Gastrocnemius medialis (tissue), 4 donors: ENCODE results near the gene TRMT1L. TPM values are rescaled to one million over a fixed set of nuclear protein-coding genes. Genes with fewer than 3 reads are reported as not detected.

ENCODE experiments used
- ATAC-seq, 2 donors: fragments of 150-250 bp; one replicate each; pipeline ENCODE4 v1.9.1; 2016
- DNase-seq, 2 donors: peaks; one replicate each; pipeline ENCODE4 v3.0.0-alpha.2; 2019
- H3K27ac ChIP-seq, 4 donors: fragments of 200-600 bp; sonication (generic); 1 replicate in 1 of 4; 2 replicates in 3 of 4; pipeline ENCODE4 v1.5.1; 2016 to 2018; ENCODE audit warnings: mild to moderate bottlenecking in 2 of 4, moderate library complexity in 1 of 4
- H3K27me3 ChIP-seq, 3 donors: fragments of 200-600 bp; sonication (generic) in 2 of 3; 1 replicate in 1 of 3; 2 replicates in 2 of 3; pipeline versions ENCODE4 v1.5.1 to v1.6.0; 2016 to 2019; ENCODE audit warnings: mild to moderate bottlenecking in 1 of 3, moderate library complexity in 1 of 3
- H3K36me3 ChIP-seq, 2 donors: fragments of 200-600 bp; sonication (generic) in 1 of 2; one replicate each; pipeline ENCODE4 v1.5.1; 2017 to 2018
- H3K4me1 ChIP-seq, 2 donors: fragments of 200-600 bp; sonication (generic) in 1 of 2; one replicate each; pipeline ENCODE4 v1.5.1; 2016 to 2017; ENCODE audit warnings: mild to moderate bottlenecking in 2 of 2
- H3K4me3 ChIP-seq, 4 donors: fragments of 200-600 bp; sonication (generic) in 3 of 4; 1 replicate in 1 of 4; 2 replicates in 3 of 4; pipeline ENCODE4 v1.5.1; 2016 to 2019; ENCODE audit warnings: mild to moderate bottlenecking in 2 of 4
- H3K9me3 ChIP-seq, 3 donors: fragments of 200-600 bp; sonication (generic) in 2 of 3; 1 replicate in 1 of 3; 2 replicates in 2 of 3; pipeline ENCODE4 v1.5.1; 2016 to 2019
- POLR2A ChIP-seq, 2 donors: fragments of 450-650 bp; IDR thresholded peaks; one replicate each; pipeline ENCODE4 v1.6.1; 2017; ENCODE audit warnings: antibody characterized with exemption in 2 of 2, mild to moderate bottlenecking in 2 of 2, moderate library complexity in 2 of 2
- in situ Hi-C, 4 donors: fragments of 200-750 bp; cut with MboI; loops; one replicate each; pipeline versions ENCODE4 v1.15.0 to v1.8.0; 2017; ENCODE audit warnings: low sequenced_read_pairs in 4 of 4
- intact Hi-C: fragments of 100-400 bp; cut with DNase I; formaldehyde crosslinking; loops from one replicate; pipeline ENCODE4 v1.15.1; 2023; ENCODE audit warnings: low total_unique reads
- total RNA-seq, 4 donors: library from RNA; depleted of rRNA; stranded (reverse); fragments of >200 nt; gene quantifications; one replicate each; pipeline versions ENCODE4 v1.1.0 to v1.2.3, GENCODE V29; 2016
- TF ChIP-seq, protein P1 (sequence below), 5 experiments: fragments of 450-650 bp in 3 of 5; fragments of 200-600 bp in 2 of 5; sonication (generic) in 2 of 5; IDR thresholded peaks in 4 of 5; conservative IDR thresholded peaks in 1 of 5; 1 replicate in 4 of 5; 2 replicates in 1 of 5; pipeline ENCODE4 v1.5.1; 2016 to 2019; ENCODE audit warnings: antibody characterized with exemption in 5 of 5, mild to moderate bottlenecking in 3 of 5, moderate library complexity in 3 of 5

The TRMT1L gene
- total RNA-seq, 4 donors from 2014 or later = 24.9 to 42.8 (median 30.0) TPM

DNA sequence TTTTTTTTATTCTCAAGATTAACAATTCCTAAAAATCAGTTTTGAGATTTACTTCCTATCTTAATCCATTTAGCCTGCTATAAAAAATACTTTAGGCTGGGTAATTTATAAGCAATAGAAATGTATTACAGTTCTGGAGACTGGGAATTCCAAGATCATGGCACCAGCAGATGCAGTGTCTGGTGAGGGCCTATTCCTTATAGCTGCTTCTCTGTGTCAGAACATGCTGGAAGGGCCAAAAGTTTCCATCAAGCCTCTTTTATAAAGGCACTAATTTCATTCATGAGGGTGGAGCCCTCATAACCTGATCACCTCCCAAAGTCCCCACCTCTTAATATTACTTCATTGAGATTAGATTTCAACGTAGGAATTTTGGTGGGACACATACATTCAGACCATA is 69.7 kb downstream of the TRMT1L start:
- H3K4me1 ChIP-seq = no peaks in the 10 kb centered on the region
- H3K36me3 ChIP-seq = peaks cover 0 to 15% of the 10 kb centered on the region in 2 donors
- TF ChIP-seq, protein P1, sequence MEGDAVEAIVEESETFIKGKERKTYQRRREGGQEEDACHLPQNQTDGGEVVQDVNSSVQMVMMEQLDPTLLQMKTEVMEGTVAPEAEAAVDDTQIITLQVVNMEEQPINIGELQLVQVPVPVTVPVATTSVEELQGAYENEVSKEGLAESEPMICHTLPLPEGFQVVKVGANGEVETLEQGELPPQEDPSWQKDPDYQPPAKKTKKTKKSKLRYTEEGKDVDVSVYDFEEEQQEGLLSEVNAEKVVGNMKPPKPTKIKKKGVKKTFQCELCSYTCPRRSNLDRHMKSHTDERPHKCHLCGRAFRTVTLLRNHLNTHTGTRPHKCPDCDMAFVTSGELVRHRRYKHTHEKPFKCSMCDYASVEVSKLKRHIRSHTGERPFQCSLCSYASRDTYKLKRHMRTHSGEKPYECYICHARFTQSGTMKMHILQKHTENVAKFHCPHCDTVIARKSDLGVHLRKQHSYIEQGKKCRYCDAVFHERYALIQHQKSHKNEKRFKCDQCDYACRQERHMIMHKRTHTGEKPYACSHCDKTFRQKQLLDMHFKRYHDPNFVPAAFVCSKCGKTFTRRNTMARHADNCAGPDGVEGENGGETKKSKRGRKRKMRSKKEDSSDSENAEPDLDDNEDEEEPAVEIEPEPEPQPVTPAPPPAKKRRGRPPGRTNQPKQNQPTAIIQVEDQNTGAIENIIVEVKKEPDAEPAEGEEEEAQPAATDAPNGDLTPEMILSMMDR (IDR thresholded peaks at IDR 0.05 in 4 of 5, conservative IDR thresholded peaks at IDR 0.05 in 1 of 5) = no peak
- TF ChIP-seq POLR2A (IDR thresholded peaks at IDR 0.05) = no peak
- in situ Hi-C loops = no loop called here
- H3K9me3 ChIP-seq = no peaks in the 10 kb centered on the region
- H3K4me3 ChIP-seq = no peak overlapping the region
- H3K27ac ChIP-seq = no peak overlapping the region
- no peak for DNase-seq
- ATAC-seq = no peak
- intact Hi-C loops = no loop called here
- H3K27me3 ChIP-seq = no peaks in the 10 kb centered on the region

DNA sequence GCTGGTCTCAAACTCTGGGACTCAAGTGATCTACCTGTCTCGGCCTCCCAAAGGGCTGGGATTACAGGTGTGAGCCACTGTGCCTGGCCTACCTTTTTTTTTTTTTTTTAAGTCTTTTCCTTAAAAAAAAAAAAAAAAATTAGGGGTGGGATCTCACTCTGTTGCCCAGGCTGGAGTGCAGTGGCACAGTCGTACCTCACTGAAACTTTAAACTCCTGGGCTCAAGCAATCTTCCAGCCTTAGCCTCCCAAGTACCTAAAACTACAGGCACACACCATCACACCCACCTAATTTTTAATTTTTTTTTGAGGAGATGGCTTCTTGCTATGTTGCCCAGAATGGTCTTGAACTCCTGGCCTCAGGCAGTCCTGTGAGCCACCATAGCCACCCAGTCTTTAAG is 72.9 kb downstream of the TRMT1L start:
- Histone ChIP-seq H3K9me3 (no peaks in the 10 kb centered on the region), H3K4me1 (peaks cover 0 to 4% of the 10 kb centered on the region in 2 donors), H3K36me3 (peaks cover 0 to 11% of the 10 kb centered on the region in 2 donors), H3K27me3 (no peaks in the 10 kb centered on the region), H3K27ac (no peak overlapping the region), H3K4me3 (no peak overlapping the region)
- intact Hi-C loops (no loop called here), in situ Hi-C loops (no loop called here)
- no peak for ATAC-seq
- no peak for TF ChIP-seq POLR2A (IDR thresholded peaks at IDR 0.05)
- TF ChIP-seq, protein P1 (IDR thresholded peaks at IDR 0.05 in 4 of 5, conservative IDR thresholded peaks at IDR 0.05 in 1 of 5) = no peak
- DNase-seq = no peak

DNA sequence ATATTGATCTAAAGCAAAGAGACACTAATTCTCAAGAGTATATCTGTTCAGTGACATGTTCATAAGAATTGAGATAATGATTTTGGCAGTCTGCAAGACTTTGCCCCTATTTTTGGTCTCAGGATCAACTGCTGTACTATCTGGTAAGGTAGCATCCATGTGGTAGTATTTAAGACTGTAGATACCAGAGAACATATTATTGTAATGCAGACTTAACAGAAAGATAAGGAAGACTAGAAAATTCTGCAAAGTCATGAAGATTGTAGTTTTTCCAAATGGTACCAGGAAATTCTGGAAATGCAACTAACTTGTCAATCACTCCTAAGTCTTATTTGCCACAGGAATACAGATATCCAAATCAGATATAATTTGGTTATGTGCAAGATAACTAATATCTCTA is 76.3 kb downstream of the TRMT1L start:
- Histone ChIP-seq H3K4me1 (peaks cover 0 to 4% of the 10 kb centered on the region in 2 donors), H3K27ac (no peak overlapping the region), H3K4me3 (no peak overlapping the region), H3K27me3 (no peaks in the 10 kb centered on the region), H3K9me3 (no peaks in the 10 kb centered on the region), H3K36me3 (no peaks in the 10 kb centered on the region)
- TF ChIP-seq, protein P1 (IDR thresholded peaks at IDR 0.05 in 4 of 5, conservative IDR thresholded peaks at IDR 0.05 in 1 of 5) = no peak
- no peak for TF ChIP-seq POLR2A (IDR thresholded peaks at IDR 0.05)
- ATAC-seq = no peak
- in situ Hi-C loops = no loop called here
- no peak for DNase-seq
- intact Hi-C loops = no loop called here

DNA sequence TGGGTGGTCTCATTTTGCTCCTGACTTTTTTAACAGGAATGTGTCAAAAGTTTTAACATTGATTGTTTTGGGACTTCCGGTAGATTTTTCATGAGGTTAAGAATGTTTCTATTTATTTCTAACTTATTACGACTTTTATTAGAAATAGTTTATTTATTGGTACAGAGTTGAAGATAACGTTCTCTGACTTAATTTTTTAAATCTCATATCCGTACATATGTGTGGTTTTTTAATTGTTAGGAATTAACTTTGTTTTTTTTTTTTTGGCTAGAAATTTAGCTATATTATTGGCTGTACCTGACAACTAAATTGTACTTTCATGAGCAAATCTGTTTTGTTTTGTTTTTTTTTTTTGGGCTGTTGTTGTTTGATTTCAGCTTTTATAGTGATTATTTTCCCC is 79.4 kb downstream of the TRMT1L start:
- H3K4me1 ChIP-seq = peaks cover 0 to 4% of the 10 kb centered on the region in 2 donors
- no peaks in the 10 kb centered on the region for H3K36me3 ChIP-seq
- in situ Hi-C loops = no loop called here
- TF ChIP-seq, protein P1 (IDR thresholded peaks at IDR 0.05 in 4 of 5, conservative IDR thresholded peaks at IDR 0.05 in 1 of 5) = no peak
- TF ChIP-seq POLR2A (IDR thresholded peaks at IDR 0.05) = no peak
- H3K27me3 ChIP-seq = no peaks in the 10 kb centered on the region
- H3K4me3 ChIP-seq = no peak overlapping the region
- no peak for DNase-seq
- no peaks in the 10 kb centered on the region for H3K9me3 ChIP-seq
- no peak overlapping the region for H3K27ac ChIP-seq
- ATAC-seq = no peak
- intact Hi-C loops = no loop called here

DNA sequence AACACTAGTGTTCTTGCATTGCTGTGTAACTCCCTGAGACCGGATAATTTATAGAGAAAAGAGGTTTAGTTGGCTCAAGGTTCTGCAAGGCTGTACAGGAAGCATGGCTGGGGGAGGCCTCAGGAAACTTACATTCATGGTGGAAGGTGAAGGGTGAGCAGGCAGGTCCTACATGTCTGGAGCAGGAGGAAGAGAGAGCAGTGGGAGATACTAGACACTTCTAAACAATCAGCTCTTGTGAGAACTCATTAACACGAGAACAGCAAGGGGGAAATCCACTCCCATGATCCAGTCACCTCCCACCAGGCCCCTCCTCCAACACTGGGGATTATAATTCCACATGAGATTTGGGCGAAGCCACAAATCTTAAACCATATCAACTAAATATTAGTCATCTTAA is 81.3 kb downstream of the TRMT1L start:
- Histone ChIP-seq H3K4me1 (peaks cover 0 to 1% of the 10 kb centered on the region in 2 donors), H3K27me3 (no peaks in the 10 kb centered on the region), H3K36me3 (no peaks in the 10 kb centered on the region), H3K4me3 (no peak overlapping the region), H3K9me3 (no peaks in the 10 kb centered on the region), H3K27ac (no peak overlapping the region)
- ATAC-seq (no peak), DNase-seq (no peak)
- intact Hi-C loops = no loop called here
- TF ChIP-seq POLR2A (IDR thresholded peaks at IDR 0.05) = no peak
- TF ChIP-seq, protein P1 (IDR thresholded peaks at IDR 0.05 in 4 of 5, conservative IDR thresholded peaks at IDR 0.05 in 1 of 5) = no peak
- in situ Hi-C loops = no loop called here
